Measurements from ENCODE around the gene CNTNAP3B.
"Not testable (repeated sequence)": the region's sequence is repeated elsewhere in the genome, so short reads cannot be mapped to it uniquely, and the experiment has no call there.

DNA sequence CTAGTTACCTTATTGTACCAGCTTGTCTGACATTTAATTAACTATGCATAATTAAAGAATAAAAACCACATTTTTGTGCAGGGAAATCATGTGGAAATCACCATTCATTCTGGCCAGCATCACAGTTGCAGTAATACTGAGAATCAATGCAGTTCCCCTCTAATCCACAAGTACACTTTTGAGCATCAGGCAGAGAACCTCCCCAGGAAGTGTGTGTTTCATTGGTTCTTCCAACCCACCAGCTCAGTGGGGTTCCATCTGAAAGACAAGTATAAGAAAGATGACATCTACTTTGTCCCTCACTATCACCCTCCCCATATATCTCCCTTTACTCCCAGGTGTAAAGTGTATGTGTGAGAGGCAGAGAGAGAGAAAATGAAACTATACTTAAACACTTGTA is 191.1 kb downstream of the CNTNAP3B start:
- TF ChIP-seq, protein P1, sequence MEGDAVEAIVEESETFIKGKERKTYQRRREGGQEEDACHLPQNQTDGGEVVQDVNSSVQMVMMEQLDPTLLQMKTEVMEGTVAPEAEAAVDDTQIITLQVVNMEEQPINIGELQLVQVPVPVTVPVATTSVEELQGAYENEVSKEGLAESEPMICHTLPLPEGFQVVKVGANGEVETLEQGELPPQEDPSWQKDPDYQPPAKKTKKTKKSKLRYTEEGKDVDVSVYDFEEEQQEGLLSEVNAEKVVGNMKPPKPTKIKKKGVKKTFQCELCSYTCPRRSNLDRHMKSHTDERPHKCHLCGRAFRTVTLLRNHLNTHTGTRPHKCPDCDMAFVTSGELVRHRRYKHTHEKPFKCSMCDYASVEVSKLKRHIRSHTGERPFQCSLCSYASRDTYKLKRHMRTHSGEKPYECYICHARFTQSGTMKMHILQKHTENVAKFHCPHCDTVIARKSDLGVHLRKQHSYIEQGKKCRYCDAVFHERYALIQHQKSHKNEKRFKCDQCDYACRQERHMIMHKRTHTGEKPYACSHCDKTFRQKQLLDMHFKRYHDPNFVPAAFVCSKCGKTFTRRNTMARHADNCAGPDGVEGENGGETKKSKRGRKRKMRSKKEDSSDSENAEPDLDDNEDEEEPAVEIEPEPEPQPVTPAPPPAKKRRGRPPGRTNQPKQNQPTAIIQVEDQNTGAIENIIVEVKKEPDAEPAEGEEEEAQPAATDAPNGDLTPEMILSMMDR (IDR thresholded peaks at IDR 0.05): not testable (repeated sequence)
- TF ChIP-seq POLR2A (IDR thresholded peaks at IDR 0.05): not testable (repeated sequence)

Measured in uterus (tissue), 2 donors.